22Rv1 (cell line): ENCODE data around the gene TTC28.

Source experiments
- CTCF ChIP-seq: fragments of 450-650 bp; IDR thresholded peaks from 2 replicates; pipeline ENCODE4 v1.5.1; 2017; ENCODE audit warnings: mild to moderate bottlenecking
- ZFX ChIP-seq: fragments of 450-650 bp; IDR thresholded peaks from 2 replicates; pipeline ENCODE4 v1.6.1; 2017; ENCODE audit warnings: antibody characterized with exemption, borderline replicate concordance

- no peak for TF ChIP-seq CTCF
- TF ChIP-seq ZFX, result no peak
Observed at GRCh38 chr22:28351476-28351875, 328.2 kb downstream of the TTC28 start.
